Measurements from ENCODE around the gene MRPL10.

DNA sequence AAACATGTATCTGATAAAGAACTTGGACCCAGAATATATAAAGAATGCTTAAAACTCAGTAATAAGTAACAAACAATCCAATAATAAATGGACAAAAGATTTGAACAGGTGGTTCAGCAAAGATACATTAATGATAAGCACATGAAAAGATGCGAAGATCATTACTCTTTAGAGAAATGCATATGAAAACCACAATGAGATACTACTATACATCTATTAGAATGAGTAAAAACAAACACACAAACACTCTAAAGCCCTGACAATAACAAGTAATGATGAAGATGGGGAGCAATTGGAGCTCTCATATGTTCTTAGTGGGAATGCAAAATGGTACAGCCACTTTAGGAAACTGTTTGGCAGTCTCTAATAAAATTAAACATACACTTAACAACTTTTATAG is 38.9 kb downstream of the MRPL10 start:
- TF ChIP-seq, protein P1, sequence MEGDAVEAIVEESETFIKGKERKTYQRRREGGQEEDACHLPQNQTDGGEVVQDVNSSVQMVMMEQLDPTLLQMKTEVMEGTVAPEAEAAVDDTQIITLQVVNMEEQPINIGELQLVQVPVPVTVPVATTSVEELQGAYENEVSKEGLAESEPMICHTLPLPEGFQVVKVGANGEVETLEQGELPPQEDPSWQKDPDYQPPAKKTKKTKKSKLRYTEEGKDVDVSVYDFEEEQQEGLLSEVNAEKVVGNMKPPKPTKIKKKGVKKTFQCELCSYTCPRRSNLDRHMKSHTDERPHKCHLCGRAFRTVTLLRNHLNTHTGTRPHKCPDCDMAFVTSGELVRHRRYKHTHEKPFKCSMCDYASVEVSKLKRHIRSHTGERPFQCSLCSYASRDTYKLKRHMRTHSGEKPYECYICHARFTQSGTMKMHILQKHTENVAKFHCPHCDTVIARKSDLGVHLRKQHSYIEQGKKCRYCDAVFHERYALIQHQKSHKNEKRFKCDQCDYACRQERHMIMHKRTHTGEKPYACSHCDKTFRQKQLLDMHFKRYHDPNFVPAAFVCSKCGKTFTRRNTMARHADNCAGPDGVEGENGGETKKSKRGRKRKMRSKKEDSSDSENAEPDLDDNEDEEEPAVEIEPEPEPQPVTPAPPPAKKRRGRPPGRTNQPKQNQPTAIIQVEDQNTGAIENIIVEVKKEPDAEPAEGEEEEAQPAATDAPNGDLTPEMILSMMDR (IDR thresholded peaks at IDR 0.05): no peak
- TF ChIP-seq REST (IDR thresholded peaks at IDR 0.05) (no peak), CBX2 (IDR thresholded peaks at IDR 0.05; ENCODE audit: borderline replicate concordance, low read depth) (no peak), EP300 (IDR thresholded peaks at IDR 0.05) (no peak), ESRRA (IDR thresholded peaks at IDR 0.05; ENCODE audit: borderline replicate concordance, low read length) (no peak), MAFK (IDR thresholded peaks at IDR 0.05; ENCODE audit: partially characterized antibody) (no peak), JUNB (IDR thresholded peaks at IDR 0.05) (no peak), JUN (IDR thresholded peaks at IDR 0.05) (no peak), TP53 (CRISPR knock-in tag; IDR thresholded peaks at IDR 0.05) (no peak), MAZ (IDR thresholded peaks at IDR 0.05; ENCODE audit: borderline replicate concordance, low read depth, low read length) (no peak), POLR2A (IDR thresholded peaks at IDR 0.05; ENCODE audit: low read length) (no peak), RFX5 (IDR thresholded peaks at IDR 0.05) (no peak), RCOR1 (IDR thresholded peaks at IDR 0.05; ENCODE audit: low read depth, low read length) (no peak)
